Activated T-cell treated with anti-CD3 and anti-CD28 coated beads, Interleukin-2, amount 50 U/mL, for 4 hours (primary cell): ENCODE measurements around the gene SH3BP4. TPM values are rescaled to one million over a fixed set of nuclear protein-coding genes. Genes with fewer than 3 reads are reported as not detected.
A peak's percentile ranks its signal among the peaks of the same experiment; 100 is the strongest.

Experiments
- ATAC-seq, 2 donors: fragments of 200-7000 bp; cut with Tn5 transposase; one replicate each; pipeline ENCODE4 v1.10.0; 2021
- DNase-seq: peaks from one replicate; pipeline ENCODE4 v3.0.0-alpha.2; 2020
- H3K27me3 Mint-ChIP-seq: one replicate; pipeline ENCODE4 v1.8.0; 2021; ENCODE audit warnings: low read depth, mixed read lengths
- H3K36me3 Mint-ChIP-seq: one replicate; pipeline ENCODE4 v1.8.0; 2022; ENCODE audit warnings: mixed read lengths; ENCODE audit not compliant: insufficient read depth
- H3K4me1 Mint-ChIP-seq: one replicate; pipeline ENCODE4 v1.8.0; 2021; ENCODE audit warnings: low read depth, mixed read lengths
- H3K4me3 Mint-ChIP-seq: one replicate; pipeline ENCODE4 v1.8.0; 2021; ENCODE audit warnings: mild to moderate bottlenecking, moderate library complexity, mixed read lengths
- H3K9me3 Mint-ChIP-seq: one replicate; pipeline ENCODE4 v1.8.0; 2021; ENCODE audit warnings: mixed read lengths
- total RNA-seq, 3 donors: library from RNA; stranded (reverse); gene quantifications; one replicate each; pipeline ENCODE4 v1.2.1, GENCODE V29; 2021

SH3BP4 gene
- total RNA-seq, 3 donors from 2014 or later, result 0.18 to 0.46 (median 0.30) TPM

GRCh38 chr2:235045336-235045972 lies 93.6 kb downstream of the SH3BP4 start:
- ATAC-seq, result no peak
- peaks cover 15% of the 10 kb centered on the region for H3K4me1 Mint-ChIP-seq
- no peak for DNase-seq
- H3K9me3 Mint-ChIP-seq, result no peaks in the 10 kb centered on the region
- no peaks in the 10 kb centered on the region for H3K36me3 Mint-ChIP-seq
- peaks cover 16% of the 10 kb centered on the region for H3K27me3 Mint-ChIP-seq
- peak overlapping the region; percentile 48 for H3K4me3 Mint-ChIP-seq

GRCh38 chr2:235045973-235046343 lies 94.1 kb downstream of the SH3BP4 start:
- DNase-seq (no peak), ATAC-seq (no peak)
- Mint-ChIP-seq H3K36me3 (no peaks in the 10 kb centered on the region), H3K9me3 (no peaks in the 10 kb centered on the region), H3K4me1 (peaks cover 15% of the 10 kb centered on the region), H3K4me3 (peak overlapping the region; percentile 27), H3K27me3 (peaks cover 16% of the 10 kb centered on the region)

GRCh38 chr2:235046589-235046988 lies 94.8 kb downstream of the SH3BP4 start:
- DNase-seq, result no peak
- H3K4me1 Mint-ChIP-seq, result peaks cover 15% of the 10 kb centered on the region
- H3K9me3 Mint-ChIP-seq, result no peaks in the 10 kb centered on the region
- H3K4me3 Mint-ChIP-seq, result no peak overlapping the region
- H3K36me3 Mint-ChIP-seq, result no peaks in the 10 kb centered on the region
- H3K27me3 Mint-ChIP-seq, result peaks cover 16% of the 10 kb centered on the region
- no peak for ATAC-seq

GRCh38 chr2:235047171-235048160 lies 95.6 kb downstream of the SH3BP4 start:
- Mint-ChIP-seq H3K9me3 (no peaks in the 10 kb centered on the region), H3K36me3 (no peaks in the 10 kb centered on the region), H3K4me1 (peaks cover 15% of the 10 kb centered on the region), H3K4me3 (no peak overlapping the region), H3K27me3 (peaks cover 16% of the 10 kb centered on the region)
- DNase-seq, result no peak
- ATAC-seq, result no peak

GRCh38 chr2:235048549-235048948 lies 96.7 kb downstream of the SH3BP4 start:
- no peak for ATAC-seq
- Mint-ChIP-seq H3K9me3 (no peaks in the 10 kb centered on the region), H3K36me3 (no peaks in the 10 kb centered on the region), H3K4me1 (peaks cover 15% of the 10 kb centered on the region), H3K4me3 (no peak overlapping the region), H3K27me3 (peaks cover 17% of the 10 kb centered on the region)
- no peak for DNase-seq

GRCh38 chr2:235049069-235049468 lies 97.3 kb downstream of the SH3BP4 start:
- Mint-ChIP-seq H3K36me3 (no peaks in the 10 kb centered on the region), H3K4me1 (peaks cover 15% of the 10 kb centered on the region), H3K4me3 (no peak overlapping the region), H3K27me3 (peaks cover 17% of the 10 kb centered on the region), H3K9me3 (no peaks in the 10 kb centered on the region)
- DNase-seq (no peak), ATAC-seq (no peak)

GRCh38 chr2:235049719-235050118 lies 97.9 kb downstream of the SH3BP4 start:
- peaks cover 12% of the 10 kb centered on the region for H3K4me1 Mint-ChIP-seq
- no peak overlapping the region for H3K4me3 Mint-ChIP-seq
- H3K27me3 Mint-ChIP-seq, result peaks cover 15% of the 10 kb centered on the region
- ATAC-seq (no peak), DNase-seq (no peak)
- H3K36me3 Mint-ChIP-seq, result no peaks in the 10 kb centered on the region
- no peaks in the 10 kb centered on the region for H3K9me3 Mint-ChIP-seq

GRCh38 chr2:235050980-235051351 lies 99.1 kb downstream of the SH3BP4 start:
- Mint-ChIP-seq H3K4me1 (peaks cover 2% of the 10 kb centered on the region), H3K9me3 (no peaks in the 10 kb centered on the region), H3K27me3 (peaks cover 9% of the 10 kb centered on the region), H3K4me3 (no peak overlapping the region), H3K36me3 (no peaks in the 10 kb centered on the region)
- no peak for ATAC-seq
- no peak for DNase-seq

GRCh38 chr2:235051436-235052260 lies 99.8 kb downstream of the SH3BP4 start:
- no peak for DNase-seq
- no peaks in the 10 kb centered on the region for H3K36me3 Mint-ChIP-seq
- peaks cover 8% of the 10 kb centered on the region for H3K27me3 Mint-ChIP-seq
- H3K4me1 Mint-ChIP-seq, result no peaks in the 10 kb centered on the region
- no peak for ATAC-seq
- H3K4me3 Mint-ChIP-seq, result no peak overlapping the region
- no peaks in the 10 kb centered on the region for H3K9me3 Mint-ChIP-seq

- DNase-seq (no peak), ATAC-seq (no peak)
- peaks cover 5% of the 10 kb centered on the region for H3K27me3 Mint-ChIP-seq
- H3K9me3 Mint-ChIP-seq, result no peaks in the 10 kb centered on the region
- H3K4me3 Mint-ChIP-seq, result no peak overlapping the region
- no peaks in the 10 kb centered on the region for H3K36me3 Mint-ChIP-seq
- no peaks in the 10 kb centered on the region for H3K4me1 Mint-ChIP-seq
Observed at GRCh38 chr2:235052514-235053354, 100.9 kb downstream of the SH3BP4 start.

- peaks cover 7% of the 10 kb centered on the region for H3K27me3 Mint-ChIP-seq
- H3K4me1 Mint-ChIP-seq, result no peaks in the 10 kb centered on the region
- H3K36me3 Mint-ChIP-seq, result no peaks in the 10 kb centered on the region
- no peak overlapping the region for H3K4me3 Mint-ChIP-seq
- DNase-seq (no peak), ATAC-seq (no peak)
- no peaks in the 10 kb centered on the region for H3K9me3 Mint-ChIP-seq
Observed at GRCh38 chr2:235053651-235054050, 101.8 kb downstream of the SH3BP4 start.

GRCh38 chr2:235054475-235054874 lies 102.7 kb downstream of the SH3BP4 start:
- Mint-ChIP-seq H3K4me3 (no peak overlapping the region), H3K27me3 (peaks cover 12% of the 10 kb centered on the region), H3K36me3 (no peaks in the 10 kb centered on the region), H3K9me3 (no peaks in the 10 kb centered on the region), H3K4me1 (no peaks in the 10 kb centered on the region)
- ATAC-seq, result no peak
- no peak for DNase-seq

GRCh38 chr2:235054919-235055318 lies 103.1 kb downstream of the SH3BP4 start:
- no peak for DNase-seq
- Mint-ChIP-seq H3K4me3 (no peak overlapping the region), H3K36me3 (no peaks in the 10 kb centered on the region), H3K4me1 (no peaks in the 10 kb centered on the region), H3K27me3 (peaks cover 12% of the 10 kb centered on the region), H3K9me3 (no peaks in the 10 kb centered on the region)
- ATAC-seq, result no peak
